Measurements from ENCODE around the gene ARMC9. TPM values are rescaled to one million over a fixed set of nuclear protein-coding genes. Genes with fewer than 3 reads are reported as not detected.

ARMC9 gene
- total RNA-seq, 1 experiment from 2014 or later, result 3.3 TPM

- intact Hi-C loops (cut with micrococcal nuclease; ENCODE audit: unreplicated experiment), result loop anchor here (5.0 kb wide), 1 partner anchor 40 kb away; no protein-coding TSS in a partner anchor
- POLR2A ChIA-PET, result no interaction called here
Measured at GRCh38 chr2:231411831-231412617, 213.6 kb downstream of the ARMC9 start.

GRCh38 chr2:231412618-231412963 is 214.2 kb downstream of the ARMC9 start:
- intact Hi-C loops (cut with micrococcal nuclease; ENCODE audit: unreplicated experiment), result loop anchor here (5.0 kb wide), 1 partner anchor 40 kb away; no protein-coding TSS in a partner anchor
- no peak overlapping the region for H3K4me3 ChIP-seq (ENCODE audit: low read depth, low read length)
- CTCF ChIA-PET, result interaction anchor here (0.6 kb wide), 1 partner anchor 155 kb away, joined by 4 read pairs; no protein-coding TSS in a partner anchor

More at GRCh38 chr2:231411831-231412617, 213.6 kb downstream of the ARMC9 start:
- BruUV-seq (replicated peaks), result no TSS peak
- Mint-ChIP-seq H3K27me3 (ENCODE audit: insufficient read depth, unreplicated experiment) (no peaks in the 10 kb centered on the region), H3K9me3 (ENCODE audit: unreplicated experiment) (no peaks in the 10 kb centered on the region), H3K27ac (ENCODE audit: unreplicated experiment) (no peak overlapping the region), H3K36me3 (ENCODE audit: insufficient read depth, unreplicated experiment) (no peaks in the 10 kb centered on the region), H3K4me3 (ENCODE audit: unreplicated experiment) (no peak overlapping the region), H3K4me1 (ENCODE audit: low read depth, unreplicated experiment) (peaks cover 6% of the 10 kb centered on the region)
- no peak overlapping the region for H3K4me3 ChIP-seq (ENCODE audit: low read depth, low read length)
- CTCF ChIA-PET, result no interaction called here
- H3K27me3 ChIP-seq (replicated peaks; ENCODE audit: control insufficient read depth, insufficient read depth, low read length), result no peaks in the 10 kb centered on the region
- H3K4me1 ChIP-seq, result peaks cover 12% of the 10 kb centered on the region
- H3K36me3 ChIP-seq (ENCODE audit: control insufficient read depth, insufficient read depth, low read length), result no peaks in the 10 kb centered on the region
- H3K9me3 ChIP-seq, result peaks cover 4% of the 10 kb centered on the region; the same call in 1 of the 2 replicates
- DNase-seq, result no peak
- no peak for TF ChIP-seq CTCF (IDR thresholded peaks at IDR 0.05; ENCODE audit: insufficient read depth in 1 of 2, low read depth in 1 of 2, low read length in 1 of 2, severe bottlenecking in 1 of 2, unreplicated experiment in 1 of 2)

GRCh38 chr2:231413456-231413855 is 215.0 kb downstream of the ARMC9 start:
- H3K4me1 ChIP-seq, result peaks cover 12% of the 10 kb centered on the region
- intact Hi-C loops (cut with micrococcal nuclease; ENCODE audit: unreplicated experiment), result loop anchor here (5.0 kb wide), 1 partner anchor 39 kb away; no protein-coding TSS in a partner anchor
- H3K27ac Mint-ChIP-seq (ENCODE audit: unreplicated experiment), result peak overlapping the region; percentile 19
- no peaks in the 10 kb centered on the region for H3K36me3 ChIP-seq (ENCODE audit: control insufficient read depth, insufficient read depth, low read length)
- no peaks in the 10 kb centered on the region for H3K27me3 Mint-ChIP-seq (ENCODE audit: insufficient read depth, unreplicated experiment)
- no peaks in the 10 kb centered on the region for H3K36me3 Mint-ChIP-seq (ENCODE audit: insufficient read depth, unreplicated experiment)
- no peaks in the 10 kb centered on the region for H3K9me3 Mint-ChIP-seq (ENCODE audit: unreplicated experiment)
- no peak overlapping the region for H3K4me3 Mint-ChIP-seq (ENCODE audit: unreplicated experiment)
- H3K27me3 ChIP-seq (replicated peaks; ENCODE audit: control insufficient read depth, insufficient read depth, low read length), result no peaks in the 10 kb centered on the region
- POLR2A ChIA-PET, result no interaction called here
- H3K9me3 ChIP-seq, result peaks cover 4% of the 10 kb centered on the region; the same call in 1 of the 2 replicates
- TF ChIP-seq CTCF (IDR thresholded peaks at IDR 0.05; ENCODE audit: insufficient read depth in 1 of 2, low read depth in 1 of 2, low read length in 1 of 2, severe bottlenecking in 1 of 2, unreplicated experiment in 1 of 2), result no peak
- no peak for DNase-seq
- no peak overlapping the region for H3K4me3 ChIP-seq (ENCODE audit: low read depth, low read length)
- peaks cover 6% of the 10 kb centered on the region for H3K4me1 Mint-ChIP-seq (ENCODE audit: low read depth, unreplicated experiment)
- CTCF ChIA-PET, result interaction anchor here (0.9 to 1.0 kb wide), 2 partner anchors 38 to 51 kb away, joined by 3 read pairs; partner anchors contain the start of gene NCL
- BruUV-seq (replicated peaks), result no TSS peak

More at GRCh38 chr2:231412618-231412963, 214.2 kb downstream of the ARMC9 start:
- TF ChIP-seq CTCF (IDR thresholded peaks at IDR 0.05; ENCODE audit: insufficient read depth in 1 of 2, low read depth in 1 of 2, low read length in 1 of 2, severe bottlenecking in 1 of 2, unreplicated experiment in 1 of 2), result no peak
- no peaks in the 10 kb centered on the region for H3K27me3 Mint-ChIP-seq (ENCODE audit: insufficient read depth, unreplicated experiment)
- no peaks in the 10 kb centered on the region for H3K36me3 Mint-ChIP-seq (ENCODE audit: insufficient read depth, unreplicated experiment)
- POLR2A ChIA-PET, result no interaction called here
- H3K27ac Mint-ChIP-seq (ENCODE audit: unreplicated experiment), result no peak overlapping the region
- DNase-seq, result no peak
- H3K9me3 Mint-ChIP-seq (ENCODE audit: unreplicated experiment), result no peaks in the 10 kb centered on the region
- peaks cover 6% of the 10 kb centered on the region for H3K4me1 Mint-ChIP-seq (ENCODE audit: low read depth, unreplicated experiment)
- no TSS peak for BruUV-seq (replicated peaks)
- Histone ChIP-seq H3K27me3 (replicated peaks; ENCODE audit: control insufficient read depth, insufficient read depth, low read length) (no peaks in the 10 kb centered on the region), H3K36me3 (ENCODE audit: control insufficient read depth, insufficient read depth, low read length) (no peaks in the 10 kb centered on the region), H3K9me3 (peaks cover 4% of the 10 kb centered on the region; the same call in 1 of the 2 replicates), H3K4me1 (peaks cover 12% of the 10 kb centered on the region)
- no peak overlapping the region for H3K4me3 Mint-ChIP-seq (ENCODE audit: unreplicated experiment)
